Activated T-helper 1 cell treated with anti-CD3 and anti-CD28 coated beads, Interleukin-2, amount 50 U/mL, for 16 hours (primary cell): ENCODE measurements around the gene WNT11.
"Not testable (repeated sequence)": the region's sequence is repeated elsewhere in the genome, so short reads cannot be mapped to it uniquely, and the experiment has no call there.

ENCODE experiments used
- DNase-seq, 2 donors: peaks; one replicate each; pipeline ENCODE4 v3.0.0-alpha.2; 2020; ENCODE audit warnings: low read depth in 1 of 2, low spot score in 1 of 2

WNT11 gene

GRCh38 chr11:76203131-76203925 lies 3.0 kb downstream of the WNT11 start:
- no peak for DNase-seq

- no peak for DNase-seq
These were observed 4.5 kb downstream of the WNT11 start for GRCh38 chr11:76201672-76202412.

- no peak for DNase-seq
These were observed 5.2 kb downstream of the WNT11 start for GRCh38 chr11:76201056-76201455.

- DNase-seq, result no peak
These were observed 6.0 kb downstream of the WNT11 start for GRCh38 chr11:76200006-76200940.

- DNase-seq, result not testable (repeated sequence)
These were observed 7.6 kb downstream of the WNT11 start for GRCh38 chr11:76198691-76199090.

- no peak for DNase-seq
These were observed 8.2 kb downstream of the WNT11 start for GRCh38 chr11:76197941-76198640.

- DNase-seq, result no peak
These were observed 9.0 kb downstream of the WNT11 start for GRCh38 chr11:76197332-76197731.

- DNase-seq, result no peak
These were observed 9.5 kb downstream of the WNT11 start for GRCh38 chr11:76196849-76197248.

GRCh38 chr11:76194872-76195668 lies 11.2 kb downstream of the WNT11 start:
- DNase-seq, result no peak

GRCh38 chr11:76193219-76193618 lies 13.1 kb downstream of the WNT11 start:
- no peak for DNase-seq

GRCh38 chr11:76190376-76190775 lies 15.9 kb downstream of the WNT11 start:
- no peak for DNase-seq

- DNase-seq, result no peak
These were observed 16.6 kb downstream of the WNT11 start for GRCh38 chr11:76189682-76190081.

GRCh38 chr11:76188873-76189272 lies 17.4 kb downstream of the WNT11 start:
- DNase-seq, result no peak

GRCh38 chr11:76186776-76187279 lies 19.5 kb downstream of the WNT11 start:
- DNase-seq, result no peak

GRCh38 chr11:76185931-76186401 lies 20.3 kb downstream of the WNT11 start:
- DNase-seq, result no peak

GRCh38 chr11:76185511-76185910 lies 20.8 kb downstream of the WNT11 start:
- DNase-seq, result no peak

GRCh38 chr11:76184551-76184993 lies 21.7 kb downstream of the WNT11 start:
- no peak for DNase-seq

GRCh38 chr11:76181371-76181770 lies 24.9 kb downstream of the WNT11 start:
- DNase-seq, result no peak

- no peak for DNase-seq
These were observed 27.2 kb downstream of the WNT11 start for GRCh38 chr11:76179147-76179546.
